Nucleus accumbens (tissue), 56 donors: ENCODE data around the gene ZNF628.
"Not testable (repeated sequence)": the region's sequence is repeated elsewhere in the genome, so short reads cannot be mapped to it uniquely, and the experiment has no call there.

Experiments used
- DNase-seq, 56 donors: peaks; one replicate each; lab custom pipeline; 2025; lab: John Stamatoyannopoulos, UW

The ZNF628 gene

DNA sequence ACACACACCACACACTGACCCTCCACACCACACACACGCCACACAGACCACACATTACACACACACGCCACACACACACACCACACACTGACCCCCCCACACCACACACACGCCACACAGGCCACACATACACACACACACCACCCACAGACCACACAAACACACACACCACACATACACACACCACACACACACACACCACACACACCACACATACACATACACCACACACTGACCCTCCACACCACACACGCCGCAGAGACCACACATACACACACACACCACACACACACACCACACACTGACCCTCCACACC, 28.3 kb upstream of the ZNF628 start:
- not testable (repeated sequence) for DNase-seq

DNA sequence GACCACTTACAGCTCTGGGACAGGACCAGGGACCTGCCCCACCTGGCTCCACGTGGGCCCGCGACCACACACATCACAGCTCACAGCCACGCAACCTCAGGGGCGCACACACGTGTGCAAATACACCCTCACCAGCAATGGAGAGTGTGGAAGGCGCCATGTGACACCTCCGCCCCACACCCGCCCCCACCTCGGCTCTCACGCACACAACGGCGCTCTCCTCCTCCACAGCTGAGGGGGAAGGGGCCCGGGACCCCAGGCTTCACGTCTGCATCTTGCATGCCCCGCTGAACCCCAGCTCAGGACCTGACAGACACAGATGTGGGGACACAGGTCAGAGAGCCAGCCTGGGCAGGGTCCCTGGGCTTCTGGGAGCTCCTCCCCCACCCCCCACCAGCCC, 26.9 kb upstream of the ZNF628 start:
- DNase-seq = peak in 13 of 56 donors; percentile 11 to 63 (median 31)

DNA sequence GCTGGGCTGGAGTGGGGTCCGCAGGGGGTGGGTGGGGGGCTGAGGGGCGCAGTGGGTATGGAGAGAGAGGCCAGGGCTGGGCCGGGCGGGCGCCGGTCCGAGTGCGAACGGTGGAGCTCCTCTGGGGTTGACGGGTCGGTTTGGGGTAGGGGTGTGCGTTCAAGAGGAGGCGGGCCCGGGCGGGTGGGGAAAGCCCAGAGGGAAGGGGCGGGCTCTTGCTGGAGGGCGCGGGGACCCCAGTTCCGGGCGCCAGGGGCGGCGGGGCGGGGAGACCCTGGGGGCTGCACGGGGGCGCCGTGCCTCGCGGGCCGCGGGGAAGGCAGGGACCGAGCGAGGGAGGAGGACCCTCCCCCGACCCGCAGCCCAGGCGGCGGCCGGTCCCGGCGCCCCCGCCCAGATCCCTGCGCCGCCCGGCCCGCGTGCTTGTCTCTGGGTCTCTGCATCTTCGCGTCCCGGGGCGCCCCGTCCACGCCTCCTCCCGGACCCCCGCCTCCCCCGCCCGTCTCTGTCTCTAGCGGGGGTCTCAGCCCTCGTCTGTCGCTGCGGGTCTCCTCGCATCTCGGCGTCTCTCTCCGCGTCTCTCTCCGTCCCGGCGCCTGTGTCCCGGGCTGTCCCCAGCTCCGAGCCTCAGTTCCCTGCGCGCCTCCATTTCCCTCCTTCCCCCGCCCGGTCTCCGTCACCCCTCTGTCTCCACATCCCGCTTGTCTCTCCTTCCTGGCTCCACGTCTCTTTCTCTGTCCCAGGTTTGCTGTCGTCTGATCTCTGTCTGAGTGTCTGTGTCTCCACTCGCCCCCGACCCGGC, 25.1 kb upstream of the ZNF628 start:
- peak in 2 of 56 donors; percentile 33 to 58 for DNase-seq

DNA sequence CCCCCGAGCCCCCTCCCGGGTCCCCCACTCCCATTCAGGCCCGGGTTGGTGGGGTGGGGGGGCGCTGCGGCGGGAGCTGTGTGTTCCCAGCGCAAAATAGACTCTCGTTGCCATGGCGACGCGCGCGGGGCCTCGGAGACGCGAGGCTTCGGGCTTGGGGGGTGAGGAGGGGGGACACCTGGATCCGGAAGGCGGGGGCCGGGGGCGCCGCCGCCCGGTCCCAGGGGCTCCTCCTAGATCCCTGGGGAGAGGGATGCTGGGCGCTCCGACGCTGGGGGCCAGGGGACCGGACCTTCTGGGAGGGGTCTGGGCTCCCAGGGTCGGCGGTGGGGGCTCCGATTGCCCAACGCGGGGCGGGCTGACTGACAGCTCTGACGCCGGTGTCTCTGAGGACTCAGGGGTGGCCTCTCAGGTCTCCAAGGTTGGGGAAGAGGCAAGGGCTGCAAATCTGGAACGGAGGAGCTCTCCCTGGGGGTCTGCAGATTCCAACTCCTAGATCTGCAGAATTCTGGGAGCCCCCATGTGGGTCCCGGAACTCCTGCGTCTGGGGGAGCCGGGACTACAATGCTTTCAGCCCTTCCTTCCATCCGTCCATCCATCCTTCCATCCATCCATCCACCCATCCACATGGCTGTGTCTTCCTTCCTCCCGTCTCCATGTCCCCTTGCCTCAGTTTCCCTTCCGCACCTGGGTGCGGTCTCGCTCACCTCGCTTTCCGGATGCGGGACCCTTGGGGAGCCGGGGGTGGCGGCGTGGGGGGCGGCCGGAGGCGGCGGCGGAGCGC, 24.3 kb upstream of the ZNF628 start:
- peak in 48 of 56 donors; percentile 13 to 84 (median 54) for DNase-seq

DNA sequence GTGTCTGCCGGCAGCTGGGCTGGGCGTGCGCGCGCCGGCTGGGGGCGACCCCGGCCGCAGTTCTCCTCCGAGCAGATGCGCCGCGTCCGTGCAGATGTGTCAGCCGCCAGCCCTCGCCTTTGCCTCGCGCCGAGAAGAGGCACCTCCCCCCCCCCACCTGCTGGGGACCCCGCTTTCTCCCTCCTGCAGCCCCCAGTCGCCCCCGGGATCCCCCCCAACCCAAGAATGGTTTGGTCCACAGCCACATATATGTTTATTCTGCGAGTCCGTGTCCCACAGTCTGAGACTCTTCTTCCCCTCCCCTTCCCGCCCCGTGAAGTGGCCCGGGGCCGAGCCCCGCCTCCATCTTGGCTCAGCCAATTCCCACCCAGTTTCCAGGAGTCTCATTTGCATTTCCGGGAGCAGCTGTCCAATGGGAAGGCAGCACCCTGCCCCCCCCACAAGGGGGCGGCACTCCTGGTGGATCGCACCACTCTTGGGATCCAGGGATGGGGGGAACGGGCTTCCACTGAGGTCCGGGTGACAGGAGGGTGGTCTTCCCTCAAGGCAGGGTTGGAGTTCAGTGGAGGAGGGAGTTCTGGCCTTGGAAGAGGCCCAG, 23.6 kb upstream of the ZNF628 start:
- peak; percentile 47 to 98 (median 94) for DNase-seq

DNA sequence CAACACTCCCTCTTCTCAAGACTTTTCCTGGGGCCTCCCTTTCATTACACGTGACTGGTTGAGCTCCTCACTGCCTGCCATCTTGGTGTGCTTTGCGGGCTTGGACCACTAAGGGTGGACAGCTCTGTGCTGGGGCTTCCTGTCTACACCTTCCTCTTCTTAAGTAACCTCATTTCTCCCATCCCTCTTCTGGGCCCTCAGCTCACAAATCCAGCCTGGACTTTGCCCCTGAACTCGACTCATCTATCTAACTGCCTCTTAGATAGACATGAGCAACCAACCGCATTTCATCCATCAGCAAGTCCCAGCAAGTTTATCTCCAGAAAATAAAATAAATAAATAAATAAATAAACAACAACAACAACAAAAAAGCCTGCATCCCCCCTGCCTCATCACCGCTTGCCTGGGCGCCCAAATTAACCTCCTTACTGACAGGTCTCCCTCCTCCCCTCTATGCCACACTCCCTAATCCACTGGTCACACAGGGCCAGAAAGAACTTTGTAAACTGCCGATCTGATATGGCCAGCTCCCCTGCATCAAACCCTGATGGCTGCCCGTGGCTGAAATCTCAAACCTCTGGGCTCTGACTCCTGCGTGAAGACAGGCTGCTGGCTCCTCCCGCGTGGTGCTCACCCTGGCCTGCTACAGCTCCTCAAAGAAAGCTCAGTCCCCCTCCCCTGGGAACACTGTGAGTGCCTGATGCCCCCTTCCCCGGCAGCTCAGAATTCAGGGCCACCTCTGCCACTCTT, 22.7 kb upstream of the ZNF628 start:
- no peak for DNase-seq

DNA sequence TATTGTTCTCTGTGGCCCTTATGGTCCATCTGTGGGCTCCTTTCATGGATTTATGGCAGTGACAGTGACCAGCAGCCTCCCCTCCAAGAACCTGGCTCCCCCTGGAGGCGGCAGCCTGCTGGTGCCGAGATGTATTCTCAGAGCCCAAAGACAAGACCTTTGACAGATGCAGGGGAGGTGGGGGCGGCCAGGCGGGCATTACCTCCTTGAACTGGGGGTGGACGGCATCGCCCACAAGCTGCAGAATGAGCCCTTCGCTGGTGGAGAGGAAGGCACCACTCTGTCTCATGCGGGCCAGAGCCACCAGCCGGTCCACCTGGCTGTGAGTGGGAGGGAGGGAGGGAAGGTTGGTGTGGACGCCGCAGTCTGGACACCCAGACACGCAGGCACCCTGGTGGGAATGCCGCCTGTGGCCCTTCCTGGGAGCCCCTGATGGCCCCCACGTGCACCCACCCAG, 21.6 kb upstream of the ZNF628 start:
- DNase-seq = peak in 47 of 56 donors; percentile 10 to 76 (median 38)

DNA sequence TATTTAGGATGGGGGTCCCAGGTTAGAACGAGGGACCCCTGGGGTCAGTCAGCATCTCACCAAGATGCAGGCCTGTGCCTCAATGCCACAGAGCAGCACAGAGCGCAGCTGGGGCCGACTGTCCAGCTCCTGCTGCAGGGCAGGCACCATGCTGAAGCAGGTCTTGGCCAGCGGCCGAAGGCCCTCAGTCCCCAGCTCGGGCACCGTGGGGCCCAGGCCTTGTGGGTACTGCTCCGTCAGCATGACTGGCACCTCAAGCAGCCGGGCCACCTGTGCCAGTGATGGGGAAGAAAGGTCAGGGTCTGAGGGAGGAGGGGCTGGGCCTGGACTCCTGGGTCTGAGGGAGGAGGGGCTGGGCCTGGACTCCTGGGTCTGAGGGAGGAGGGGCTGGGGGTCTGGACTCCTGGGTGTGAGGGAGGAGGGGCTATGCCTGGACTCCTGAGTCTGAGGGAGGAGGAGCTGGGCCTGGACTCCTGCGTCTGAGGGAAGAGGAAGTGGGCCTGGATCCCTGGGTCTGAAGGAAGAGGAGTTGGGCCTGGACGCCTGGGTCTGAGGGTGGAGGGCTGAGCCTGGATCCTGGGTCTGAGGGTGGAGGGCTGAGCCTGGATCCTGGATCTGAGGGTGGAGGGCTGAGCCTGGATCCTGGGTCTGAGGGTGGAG, 20.7 kb upstream of the ZNF628 start:
- no peak for DNase-seq

DNA sequence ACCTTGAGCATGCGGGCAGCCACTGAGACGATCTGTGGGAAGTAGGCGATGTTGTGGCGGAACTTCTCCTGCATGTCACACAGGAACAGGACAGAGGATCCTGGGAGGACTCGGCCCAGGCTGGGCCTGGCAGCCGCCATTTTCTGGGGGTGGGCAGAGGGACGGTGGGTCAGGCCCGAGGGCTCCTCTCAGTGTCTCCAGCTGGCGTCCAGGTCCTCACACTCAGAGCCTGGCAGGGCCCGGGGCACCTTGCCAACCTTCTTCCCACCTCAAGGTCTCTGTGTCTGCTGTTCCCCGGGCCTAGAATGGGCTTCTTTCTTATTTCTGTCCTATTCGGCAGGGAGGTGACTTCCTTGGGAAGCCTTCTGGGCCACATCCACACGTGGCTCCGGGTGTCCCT, 20.1 kb upstream of the ZNF628 start:
- DNase-seq = no peak

DNA sequence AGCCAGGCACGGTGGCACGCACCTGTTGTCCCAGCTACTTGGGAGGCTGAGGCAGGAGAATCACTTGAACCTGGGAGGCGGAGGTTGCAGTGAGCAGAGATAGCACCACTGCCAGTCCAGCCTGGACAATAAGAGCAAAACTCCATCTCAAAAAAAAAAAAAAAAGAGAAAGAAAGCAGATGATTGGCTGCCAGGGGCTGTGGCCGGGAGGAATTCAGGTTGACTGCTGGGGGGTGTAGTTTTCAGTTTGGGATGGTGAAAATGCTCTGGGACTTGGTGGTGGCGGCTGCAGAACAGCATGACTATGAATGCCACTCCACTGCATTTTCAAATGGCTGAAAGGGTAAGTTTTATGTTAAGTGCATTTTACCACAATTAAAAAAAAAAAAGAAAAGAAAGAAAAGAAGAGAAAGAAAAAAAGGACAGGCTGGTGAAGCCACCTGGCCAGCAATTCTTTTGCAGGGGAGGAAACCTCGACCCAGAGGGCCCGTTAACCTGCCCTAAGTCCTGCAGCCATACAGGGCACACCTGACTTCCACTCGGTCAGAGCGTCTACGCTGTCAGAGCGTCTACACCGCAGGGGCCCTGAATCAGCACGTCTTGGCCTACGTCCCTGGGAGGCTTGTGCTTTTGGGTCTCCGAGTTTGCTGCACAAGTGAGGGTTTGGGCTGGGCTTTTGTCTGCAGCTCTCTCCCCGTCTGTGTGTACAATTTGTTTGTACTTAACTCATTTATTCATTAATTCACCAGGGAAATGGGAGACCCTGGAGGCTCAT, 18.5 kb upstream of the ZNF628 start:
- DNase-seq = no peak

DNA sequence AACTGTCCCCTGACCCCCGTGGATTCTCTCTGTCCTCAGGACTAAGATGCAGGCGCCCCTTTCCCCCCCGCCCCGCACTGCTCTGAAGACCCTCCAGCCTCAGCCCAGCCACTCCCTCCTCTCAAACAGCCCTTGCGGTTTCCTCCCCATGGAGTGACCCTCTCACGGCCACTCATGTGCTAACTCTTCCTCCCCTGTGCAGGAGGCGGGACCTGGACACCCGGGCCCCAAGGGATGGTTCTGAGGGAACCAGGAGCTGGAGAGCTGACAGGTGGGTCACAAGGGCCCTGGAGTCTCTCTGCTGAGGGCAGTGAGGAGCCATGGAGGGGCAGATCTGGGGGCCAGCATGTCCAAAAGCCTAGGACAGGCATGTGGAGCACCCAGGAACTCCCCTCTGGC, 16.9 kb upstream of the ZNF628 start:
- no peak for DNase-seq

DNA sequence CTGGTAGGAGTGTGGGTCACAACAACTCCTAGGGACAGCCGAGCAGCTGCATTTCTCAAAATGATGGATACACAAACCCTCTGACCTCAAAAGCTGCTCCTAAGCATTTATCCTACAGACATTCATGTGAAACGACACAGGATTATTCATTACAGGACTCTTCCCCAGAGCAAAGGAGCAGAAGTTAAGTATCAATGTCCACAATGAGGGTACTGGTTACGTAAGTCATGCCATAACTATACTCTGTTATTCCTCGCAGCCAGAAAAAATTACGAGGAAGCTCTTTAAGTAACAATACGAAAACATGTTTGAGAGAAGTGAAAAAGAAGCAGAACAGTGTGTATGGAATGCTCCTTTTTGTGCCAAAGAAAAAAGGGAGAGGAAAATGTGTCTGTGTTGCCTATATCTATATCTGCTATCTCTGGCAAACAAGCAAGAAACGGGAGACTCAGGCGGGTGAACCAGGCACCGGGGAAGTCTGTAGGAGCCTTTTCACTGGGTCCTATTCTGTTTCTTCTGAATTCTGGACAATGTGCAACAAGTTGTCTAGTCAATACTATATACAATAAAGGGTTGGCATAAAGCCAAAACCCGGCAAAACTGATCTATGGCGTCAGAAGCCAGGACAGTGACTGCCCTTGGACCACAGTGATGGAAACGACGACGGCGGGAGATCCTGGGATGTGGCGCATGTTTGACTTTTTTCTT, 16.3 kb upstream of the ZNF628 start:
- peak in 2 of 56 donors; percentile 17 to 33 for DNase-seq

DNA sequence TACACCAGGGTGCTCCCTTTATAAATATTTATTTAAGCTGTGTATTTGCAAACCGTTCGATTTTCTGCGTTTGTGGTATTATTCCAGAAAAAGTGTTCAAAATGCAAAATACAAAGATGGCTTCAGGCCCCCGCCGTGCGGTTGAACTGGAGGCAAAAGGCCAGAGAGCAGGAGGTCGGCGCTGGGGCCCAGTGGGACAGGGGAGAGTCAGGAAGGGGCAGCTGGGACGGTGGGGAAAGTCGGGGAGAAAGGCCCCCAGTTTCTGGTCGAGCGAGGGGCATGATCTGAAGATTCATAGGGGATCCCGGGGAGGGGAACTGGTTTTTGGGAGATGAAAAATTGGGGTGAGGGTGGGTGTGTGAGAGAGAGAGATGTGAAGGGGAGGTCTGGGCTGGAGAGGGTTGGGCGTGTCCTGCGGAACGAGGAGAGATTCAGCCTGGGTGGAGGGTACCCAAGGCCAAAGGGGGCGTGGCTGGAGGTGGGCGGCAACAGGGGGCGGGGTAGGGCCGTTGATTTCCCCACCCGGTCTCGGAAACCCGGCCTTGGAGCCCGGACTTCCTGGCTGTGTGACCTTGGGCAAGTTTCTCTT, 15.7 kb upstream of the ZNF628 start:
- DNase-seq = peak in 35 of 56 donors; percentile 20 to 64 (median 40)

DNA sequence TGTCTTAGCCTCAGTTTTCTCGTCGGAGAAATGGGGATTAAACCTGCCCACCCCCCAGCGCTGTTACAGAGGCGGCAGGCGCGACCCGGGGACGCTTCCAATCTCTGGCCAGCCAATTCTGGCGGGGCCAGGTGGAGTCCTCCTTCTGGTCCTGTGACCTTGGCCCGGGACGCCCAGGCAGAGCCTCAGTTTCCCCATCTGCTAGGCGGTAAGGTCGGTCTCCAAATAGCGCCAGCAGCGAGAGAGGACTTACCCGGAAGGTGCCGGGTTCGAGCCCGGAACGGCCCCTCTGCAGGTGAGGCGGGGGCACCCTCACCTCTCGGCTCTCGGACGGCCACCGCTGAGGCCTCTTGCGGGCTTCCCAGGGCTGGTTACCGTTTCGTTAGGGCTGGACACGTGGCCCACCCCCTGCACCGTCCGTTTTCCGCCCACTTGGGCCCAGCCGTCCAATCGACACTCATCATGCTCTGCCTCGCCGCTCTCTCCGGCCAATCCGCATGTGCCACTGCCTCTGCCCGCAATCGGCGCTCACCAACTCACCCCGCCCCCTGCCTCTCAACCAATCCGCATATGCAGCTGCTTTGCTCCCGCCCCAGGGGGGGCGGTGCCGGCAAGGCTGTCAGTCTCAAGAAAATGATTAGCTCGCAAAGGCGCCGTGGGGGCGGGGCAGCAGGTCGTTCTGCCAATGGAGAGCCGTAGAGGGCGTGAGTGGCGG, 15.0 kb upstream of the ZNF628 start, which contains the start of gene ISOC2:
ISOC2 (minus strand) TSS at position 384 of the 715 bp plus-strand sequence. CDS start 5,156 bp downstream, outside the sequence.
- peak; percentile 87 to 100 (median 99) for DNase-seq

DNA sequence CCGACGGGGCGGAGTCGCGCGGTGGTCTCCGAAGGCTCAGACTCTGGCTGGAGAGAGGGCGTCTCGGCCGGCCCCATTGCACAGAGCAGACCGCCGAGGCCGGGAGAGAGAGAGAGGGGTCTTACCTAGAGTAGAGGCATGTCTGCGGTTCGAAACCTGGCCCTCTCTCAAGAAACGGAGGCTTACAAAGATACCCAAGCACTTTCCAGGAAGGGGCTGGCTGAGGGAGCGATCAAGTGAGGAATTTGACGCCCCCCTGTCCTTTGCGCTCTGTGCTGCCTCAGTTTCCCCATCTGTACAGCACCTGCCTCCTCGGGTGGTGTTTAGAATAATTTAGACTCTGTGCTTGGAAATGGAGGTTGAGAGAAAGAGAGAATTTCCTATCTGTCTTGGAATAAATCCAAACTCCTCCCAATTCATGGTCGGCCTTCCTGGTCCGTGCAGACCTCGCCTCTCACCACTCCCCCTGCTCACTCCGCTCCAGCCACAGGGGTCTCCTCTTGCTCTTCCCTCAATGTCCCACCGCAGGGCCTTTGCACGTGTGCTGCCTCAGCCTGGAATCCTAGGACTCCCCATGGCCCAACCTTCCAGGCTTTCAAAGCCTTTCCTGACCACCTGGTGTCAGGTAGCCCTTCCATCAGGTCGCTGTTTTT, 14.3 kb upstream of the ZNF628 start:
- DNase-seq = no peak

DNA sequence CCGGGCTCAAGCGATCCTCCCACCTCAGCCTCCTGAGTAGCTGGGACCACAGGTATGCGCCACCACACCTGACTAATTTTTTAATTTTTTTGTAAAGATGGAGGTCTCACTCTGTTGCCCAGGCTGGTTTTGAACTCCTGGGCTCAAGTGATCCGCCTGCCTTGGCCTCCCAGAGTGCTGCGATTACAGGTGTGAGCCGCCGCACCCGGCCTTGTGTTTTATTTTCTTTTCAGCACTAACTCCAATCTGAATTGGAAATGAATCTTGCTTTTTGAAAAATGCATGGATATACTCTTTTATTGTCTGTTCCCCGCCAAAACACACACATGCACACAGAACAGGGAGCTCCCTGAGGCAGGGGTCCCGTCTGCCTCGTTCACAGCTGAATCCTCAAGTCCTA, 13.7 kb upstream of the ZNF628 start:
- DNase-seq = no peak

DNA sequence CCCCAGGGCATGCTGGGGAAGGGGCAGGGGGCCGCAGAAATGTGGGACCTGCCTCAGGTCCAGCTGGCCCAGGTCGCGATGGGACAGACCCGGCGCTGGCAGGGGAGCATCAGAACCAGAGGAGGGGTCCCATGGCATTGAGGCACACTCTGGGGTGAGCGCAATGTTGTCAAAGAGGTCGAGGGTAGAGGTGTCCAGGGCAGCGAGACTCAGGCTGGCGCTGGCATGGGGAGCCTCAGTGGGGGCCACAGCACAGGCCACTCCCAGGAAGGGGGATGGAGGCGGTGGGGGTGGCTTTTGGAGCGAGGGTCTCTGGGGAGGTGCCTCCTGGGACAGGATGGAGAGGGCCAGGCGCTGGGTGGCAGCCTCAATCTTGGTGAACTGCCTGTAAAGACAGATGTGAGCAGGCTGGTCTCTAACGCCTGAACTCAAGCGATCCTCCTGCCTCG, 12.8 kb upstream of the ZNF628 start:
- no peak for DNase-seq
